ENCODE results near the gene GRIK1. TPM values are rescaled to one million over a fixed set of nuclear protein-coding genes. Genes with fewer than 3 reads are reported as not detected.

GRIK1 gene
- total RNA-seq, 1 donor from 2014 or later = not detected

- H3K4me1 Mint-ChIP-seq (ENCODE audit: unreplicated experiment) = peaks cover 9% of the 10 kb centered on the region
- H3K36me3 Mint-ChIP-seq (ENCODE audit: unreplicated experiment) = no peaks in the 10 kb centered on the region
- no peak overlapping the region for H3K27ac Mint-ChIP-seq (ENCODE audit: unreplicated experiment)
- H3K4me3 Mint-ChIP-seq (ENCODE audit: unreplicated experiment) = no peak overlapping the region
- H3K27me3 Mint-ChIP-seq (ENCODE audit: unreplicated experiment) = peaks cover 8% of the 10 kb centered on the region
- DNase-seq (ENCODE audit: extremely low spot score, unreplicated experiment) = no peak
- no peaks in the 10 kb centered on the region for H3K9me3 Mint-ChIP-seq (ENCODE audit: unreplicated experiment)
- TF ChIP-seq CTCF (IDR thresholded peaks at IDR 0.05) = no peak
Observed at GRCh38 chr21:29825345-29825744, 114.5 kb downstream of the GRIK1 start.

- no peaks in the 10 kb centered on the region for H3K9me3 Mint-ChIP-seq (ENCODE audit: unreplicated experiment)
- peaks cover 12% of the 10 kb centered on the region for H3K27me3 Mint-ChIP-seq (ENCODE audit: unreplicated experiment)
- DNase-seq (ENCODE audit: extremely low spot score, unreplicated experiment) = no peak
- H3K4me3 Mint-ChIP-seq (ENCODE audit: unreplicated experiment) = no peak overlapping the region
- H3K36me3 Mint-ChIP-seq (ENCODE audit: unreplicated experiment) = no peaks in the 10 kb centered on the region
- no peak overlapping the region for H3K27ac Mint-ChIP-seq (ENCODE audit: unreplicated experiment)
- H3K4me1 Mint-ChIP-seq (ENCODE audit: unreplicated experiment) = no peaks in the 10 kb centered on the region
- TF ChIP-seq CTCF (IDR thresholded peaks at IDR 0.05) = no peak
Observed at GRCh38 chr21:29822064-29822463, 117.7 kb downstream of the GRIK1 start.

- Mint-ChIP-seq H3K4me1 (ENCODE audit: unreplicated experiment) (no peaks in the 10 kb centered on the region), H3K9me3 (ENCODE audit: unreplicated experiment) (no peaks in the 10 kb centered on the region), H3K4me3 (ENCODE audit: unreplicated experiment) (no peak overlapping the region), H3K27ac (ENCODE audit: unreplicated experiment) (no peak overlapping the region), H3K27me3 (ENCODE audit: unreplicated experiment) (peaks cover 12% of the 10 kb centered on the region), H3K36me3 (ENCODE audit: unreplicated experiment) (no peaks in the 10 kb centered on the region)
- DNase-seq (ENCODE audit: extremely low spot score, unreplicated experiment) = no peak
- no peak for TF ChIP-seq CTCF (IDR thresholded peaks at IDR 0.05)
Observed at GRCh38 chr21:29821230-29821629, 118.6 kb downstream of the GRIK1 start.

- H3K27me3 Mint-ChIP-seq (ENCODE audit: unreplicated experiment) = peaks cover 12% of the 10 kb centered on the region
- TF ChIP-seq CTCF (IDR thresholded peaks at IDR 0.05) = no peak
- H3K9me3 Mint-ChIP-seq (ENCODE audit: unreplicated experiment) = peaks cover 5% of the 10 kb centered on the region
- no peak for DNase-seq (ENCODE audit: extremely low spot score, unreplicated experiment)
- no peak overlapping the region for H3K27ac Mint-ChIP-seq (ENCODE audit: unreplicated experiment)
- H3K4me3 Mint-ChIP-seq (ENCODE audit: unreplicated experiment) = no peak overlapping the region
- H3K4me1 Mint-ChIP-seq (ENCODE audit: unreplicated experiment) = no peaks in the 10 kb centered on the region
- H3K36me3 Mint-ChIP-seq (ENCODE audit: unreplicated experiment) = no peaks in the 10 kb centered on the region
Observed at GRCh38 chr21:29819675-29820326, 120.0 kb downstream of the GRIK1 start.

- no peak overlapping the region for H3K27ac Mint-ChIP-seq (ENCODE audit: unreplicated experiment)
- H3K4me3 Mint-ChIP-seq (ENCODE audit: unreplicated experiment) = no peak overlapping the region
- TF ChIP-seq CTCF (IDR thresholded peaks at IDR 0.05) = no peak
- peaks cover 5% of the 10 kb centered on the region for H3K9me3 Mint-ChIP-seq (ENCODE audit: unreplicated experiment)
- H3K4me1 Mint-ChIP-seq (ENCODE audit: unreplicated experiment) = no peaks in the 10 kb centered on the region
- H3K27me3 Mint-ChIP-seq (ENCODE audit: unreplicated experiment) = peaks cover 11% of the 10 kb centered on the region
- no peak for DNase-seq (ENCODE audit: extremely low spot score, unreplicated experiment)
- no peaks in the 10 kb centered on the region for H3K36me3 Mint-ChIP-seq (ENCODE audit: unreplicated experiment)
Observed at GRCh38 chr21:29818383-29818921, 121.3 kb downstream of the GRIK1 start.
